ENCODE data around the gene KCNQ1.

KCNQ1 gene

DNA sequence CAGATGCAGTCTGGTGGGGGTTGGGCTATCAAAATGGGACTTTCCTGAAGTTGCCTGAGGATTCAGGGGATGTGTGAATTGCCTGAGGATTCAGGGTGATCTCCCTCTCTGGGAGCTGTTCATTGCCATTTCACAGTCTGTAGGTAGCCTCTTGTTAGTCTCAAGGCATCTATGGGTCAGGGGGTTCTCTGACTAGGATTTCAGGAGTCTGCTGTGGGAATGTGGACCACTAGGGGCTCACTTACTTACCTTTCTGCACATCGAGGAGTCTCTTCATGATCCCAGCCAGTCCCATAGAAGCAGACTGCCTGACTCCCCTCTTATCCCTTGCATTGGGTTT is 200.9 kb downstream of the KCNQ1 start:
- no peak for DNase-seq
- H3K36me3 ChIP-seq (ENCODE audit: insufficient read depth, low read length), result no peaks in the 10 kb centered on the region
- H3K4me1 ChIP-seq (ENCODE audit: insufficient read depth, low read length), result no peaks in the 10 kb centered on the region
- TF ChIP-seq, protein P1, sequence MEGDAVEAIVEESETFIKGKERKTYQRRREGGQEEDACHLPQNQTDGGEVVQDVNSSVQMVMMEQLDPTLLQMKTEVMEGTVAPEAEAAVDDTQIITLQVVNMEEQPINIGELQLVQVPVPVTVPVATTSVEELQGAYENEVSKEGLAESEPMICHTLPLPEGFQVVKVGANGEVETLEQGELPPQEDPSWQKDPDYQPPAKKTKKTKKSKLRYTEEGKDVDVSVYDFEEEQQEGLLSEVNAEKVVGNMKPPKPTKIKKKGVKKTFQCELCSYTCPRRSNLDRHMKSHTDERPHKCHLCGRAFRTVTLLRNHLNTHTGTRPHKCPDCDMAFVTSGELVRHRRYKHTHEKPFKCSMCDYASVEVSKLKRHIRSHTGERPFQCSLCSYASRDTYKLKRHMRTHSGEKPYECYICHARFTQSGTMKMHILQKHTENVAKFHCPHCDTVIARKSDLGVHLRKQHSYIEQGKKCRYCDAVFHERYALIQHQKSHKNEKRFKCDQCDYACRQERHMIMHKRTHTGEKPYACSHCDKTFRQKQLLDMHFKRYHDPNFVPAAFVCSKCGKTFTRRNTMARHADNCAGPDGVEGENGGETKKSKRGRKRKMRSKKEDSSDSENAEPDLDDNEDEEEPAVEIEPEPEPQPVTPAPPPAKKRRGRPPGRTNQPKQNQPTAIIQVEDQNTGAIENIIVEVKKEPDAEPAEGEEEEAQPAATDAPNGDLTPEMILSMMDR (IDR thresholded peaks at IDR 0.05; ENCODE audit: borderline replicate concordance, extremely low read depth, low read length, poor library complexity, severe bottlenecking), result no peak
- no peak for TF ChIP-seq EZH2 (IDR thresholded peaks at IDR 0.05; ENCODE audit: borderline replicate concordance, low read depth, low read length, severe bottlenecking)
- no peak overlapping the region for H3K27ac ChIP-seq (ENCODE audit: low read length)
- H2AFZ ChIP-seq (ENCODE audit: low read depth, low read length), result no peak overlapping the region
- H3K4me3 ChIP-seq (ENCODE audit: low read depth in 1 of 2, low read length in 2 of 2), result no peak overlapping the region
- peaks cover 33% of the 10 kb centered on the region for H3K9me3 ChIP-seq (ENCODE audit: insufficient read depth, low read length, severe bottlenecking)
- no peaks in the 10 kb centered on the region for H4K20me1 ChIP-seq (ENCODE audit: insufficient read depth, low read length)
- H3K4me2 ChIP-seq (ENCODE audit: insufficient read depth, low read length), result no peak overlapping the region
- no peak overlapping the region for H3K9ac ChIP-seq (ENCODE audit: low read depth, low read length)
- no peaks in the 10 kb centered on the region for H3K79me2 ChIP-seq (ENCODE audit: insufficient read depth, low read length)
- no peaks in the 10 kb centered on the region for H3K27me3 ChIP-seq (ENCODE audit: insufficient read depth, low read length, poor library complexity)
- ATAC-seq (ENCODE audit: insufficient read depth, low read depth), result no peak

DNA sequence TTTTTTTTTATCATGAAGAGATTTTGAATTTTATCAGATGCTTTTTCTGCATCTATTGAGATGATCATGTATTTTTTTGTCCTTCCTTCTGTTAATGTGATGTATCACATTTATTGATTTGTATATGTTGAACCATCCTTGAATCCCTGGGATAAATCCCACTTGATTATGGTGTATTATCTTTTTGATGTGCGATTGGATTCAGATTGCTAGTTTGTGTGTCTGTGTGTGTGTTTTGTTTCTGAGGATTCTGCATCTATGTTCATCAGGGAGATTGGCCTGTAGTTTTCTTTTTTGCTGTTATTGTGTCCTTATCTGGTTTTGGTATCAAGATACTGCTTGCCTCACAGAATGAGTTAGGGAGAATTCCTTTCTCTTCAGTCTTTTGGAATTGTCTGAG is 202.4 kb downstream of the KCNQ1 start:
- Histone ChIP-seq H4K20me1 (ENCODE audit: insufficient read depth, low read length) (no peaks in the 10 kb centered on the region), H3K27me3 (ENCODE audit: insufficient read depth, low read length, poor library complexity) (no peaks in the 10 kb centered on the region), H3K9me3 (ENCODE audit: insufficient read depth, low read length, severe bottlenecking) (peaks cover 36% of the 10 kb centered on the region), H3K4me2 (ENCODE audit: insufficient read depth, low read length) (no peak overlapping the region), H3K4me1 (ENCODE audit: insufficient read depth, low read length) (no peaks in the 10 kb centered on the region), H3K36me3 (ENCODE audit: insufficient read depth, low read length) (no peaks in the 10 kb centered on the region), H2AFZ (ENCODE audit: low read depth, low read length) (no peak overlapping the region), H3K79me2 (ENCODE audit: insufficient read depth, low read length) (no peaks in the 10 kb centered on the region), H3K27ac (ENCODE audit: low read length) (no peak overlapping the region), H3K9ac (ENCODE audit: low read depth, low read length) (no peak overlapping the region), H3K4me3 (ENCODE audit: low read depth in 1 of 2, low read length in 2 of 2) (no peak overlapping the region)
- ATAC-seq (ENCODE audit: insufficient read depth, low read depth), result no peak
- DNase-seq, result no peak
- TF ChIP-seq, protein P1 (IDR thresholded peaks at IDR 0.05; ENCODE audit: borderline replicate concordance, extremely low read depth, low read length, poor library complexity, severe bottlenecking), result no peak
- TF ChIP-seq EZH2 (IDR thresholded peaks at IDR 0.05; ENCODE audit: borderline replicate concordance, low read depth, low read length, severe bottlenecking), result no peak

DNA sequence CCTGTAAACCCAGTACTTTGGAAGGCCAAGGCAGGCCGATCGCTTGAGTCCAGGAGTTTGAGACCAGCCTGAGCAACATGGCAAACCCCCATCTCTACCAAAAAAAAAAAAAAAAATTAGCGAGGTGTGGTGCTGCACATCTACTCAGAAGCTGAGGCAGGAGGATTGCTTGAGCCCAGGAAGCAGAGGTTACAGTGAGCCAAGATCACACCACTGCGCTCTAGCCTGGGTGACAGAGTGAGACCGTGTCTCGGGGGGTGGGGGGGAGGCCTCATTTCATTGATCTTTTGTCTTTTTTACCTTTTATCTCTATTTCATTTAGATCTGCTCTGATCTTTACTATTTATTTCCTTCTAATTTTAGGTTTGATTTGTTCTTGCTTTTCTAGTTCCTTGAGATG is 203.1 kb downstream of the KCNQ1 start:
- ATAC-seq (ENCODE audit: insufficient read depth, low read depth) (no peak), DNase-seq (no peak)
- H3K4me3 ChIP-seq (ENCODE audit: low read depth in 1 of 2, low read length in 2 of 2), result no peak overlapping the region
- peaks cover 36% of the 10 kb centered on the region for H3K9me3 ChIP-seq (ENCODE audit: insufficient read depth, low read length, severe bottlenecking)
- H3K27ac ChIP-seq (ENCODE audit: low read length), result no peak overlapping the region
- no peaks in the 10 kb centered on the region for H3K4me1 ChIP-seq (ENCODE audit: insufficient read depth, low read length)
- no peak overlapping the region for H2AFZ ChIP-seq (ENCODE audit: low read depth, low read length)
- H4K20me1 ChIP-seq (ENCODE audit: insufficient read depth, low read length), result no peaks in the 10 kb centered on the region
- no peaks in the 10 kb centered on the region for H3K79me2 ChIP-seq (ENCODE audit: insufficient read depth, low read length)
- no peak for TF ChIP-seq EZH2 (IDR thresholded peaks at IDR 0.05; ENCODE audit: borderline replicate concordance, low read depth, low read length, severe bottlenecking)
- TF ChIP-seq, protein P1 (IDR thresholded peaks at IDR 0.05; ENCODE audit: borderline replicate concordance, extremely low read depth, low read length, poor library complexity, severe bottlenecking), result no peak
- no peaks in the 10 kb centered on the region for H3K27me3 ChIP-seq (ENCODE audit: insufficient read depth, low read length, poor library complexity)
- no peaks in the 10 kb centered on the region for H3K36me3 ChIP-seq (ENCODE audit: insufficient read depth, low read length)
- no peak overlapping the region for H3K9ac ChIP-seq (ENCODE audit: low read depth, low read length)
- no peak overlapping the region for H3K4me2 ChIP-seq (ENCODE audit: insufficient read depth, low read length)

DNA sequence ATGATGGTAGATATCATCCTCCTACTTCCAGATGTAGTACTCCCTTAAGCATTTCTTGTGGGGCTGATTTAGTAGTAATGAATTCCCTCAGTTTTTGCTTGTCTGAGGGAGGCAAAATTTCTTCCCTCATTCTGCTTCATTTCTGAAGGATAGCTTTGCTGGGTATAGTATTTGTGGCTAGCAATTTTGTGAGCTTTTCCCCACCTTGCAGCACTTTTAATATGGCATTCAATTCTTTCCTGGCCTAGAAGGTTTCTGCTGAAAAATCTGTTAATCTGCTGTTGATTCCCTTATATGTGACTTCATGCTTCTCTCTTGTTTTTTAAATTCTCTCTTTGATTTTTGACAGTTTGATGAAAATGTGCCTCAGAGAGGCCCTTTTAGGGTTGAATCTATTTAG is 204.6 kb downstream of the KCNQ1 start:
- Histone ChIP-seq H3K9ac (ENCODE audit: low read depth, low read length) (no peak overlapping the region), H3K36me3 (ENCODE audit: insufficient read depth, low read length) (no peaks in the 10 kb centered on the region), H3K79me2 (ENCODE audit: insufficient read depth, low read length) (no peaks in the 10 kb centered on the region), H3K4me1 (ENCODE audit: insufficient read depth, low read length) (no peaks in the 10 kb centered on the region), H3K27me3 (ENCODE audit: insufficient read depth, low read length, poor library complexity) (no peaks in the 10 kb centered on the region), H3K27ac (ENCODE audit: low read length) (no peak overlapping the region), H3K4me2 (ENCODE audit: insufficient read depth, low read length) (no peak overlapping the region), H3K4me3 (ENCODE audit: low read depth in 1 of 2, low read length in 2 of 2) (no peak overlapping the region), H4K20me1 (ENCODE audit: insufficient read depth, low read length) (no peaks in the 10 kb centered on the region), H2AFZ (ENCODE audit: low read depth, low read length) (no peak overlapping the region), H3K9me3 (ENCODE audit: insufficient read depth, low read length, severe bottlenecking) (peaks cover 30% of the 10 kb centered on the region)
- no peak for DNase-seq
- ATAC-seq (ENCODE audit: insufficient read depth, low read depth), result no peak
- no peak for TF ChIP-seq EZH2 (IDR thresholded peaks at IDR 0.05; ENCODE audit: borderline replicate concordance, low read depth, low read length, severe bottlenecking)
- TF ChIP-seq, protein P1 (IDR thresholded peaks at IDR 0.05; ENCODE audit: borderline replicate concordance, extremely low read depth, low read length, poor library complexity, severe bottlenecking), result no peak
